Sigmoid colon (tissue), 7 donors: ENCODE data around the gene HDX. TPM values are rescaled to one million over a fixed set of nuclear protein-coding genes. Genes with fewer than 3 reads are reported as not detected.

ENCODE experiments used
- DNase-seq: peaks from one replicate; pipeline ENCODE4 v3.0.0-alpha.2; 2019
- H3K27ac ChIP-seq, 4 donors: fragments of 200-600 bp; sonication (generic); one replicate each; pipeline ENCODE4 v1.5.1; 2016 to 2019; ENCODE audit warnings: mild to moderate bottlenecking in 1 of 4
- H3K27me3 ChIP-seq, 3 donors: fragments of 200-600 bp; sonication (generic); one replicate each; pipeline ENCODE4 v1.5.1; 2019; ENCODE audit warnings: mild to moderate bottlenecking in 1 of 3
- H3K36me3 ChIP-seq, 4 donors: fragments of 200-600 bp; sonication (generic); one replicate each; pipeline ENCODE4 v1.5.1; 2016 to 2019
- H3K4me1 ChIP-seq, 4 donors: fragments of 200-600 bp; sonication (generic); one replicate each; pipeline ENCODE4 v1.5.1; 2017 to 2019
- H3K4me3 ChIP-seq, 4 donors: fragments of 200-600 bp; sonication (generic); one replicate each; pipeline ENCODE4 v1.5.1; 2017 to 2019; ENCODE audit warnings: mild to moderate bottlenecking in 2 of 4, moderate library complexity in 1 of 4
- H3K9me3 ChIP-seq, 4 donors: fragments of 200-600 bp in 3 of 4; sonication (generic) in 3 of 4; one replicate each; pipeline versions ENCODE4 v1.5.1 to v1.6.1; 2013 to 2019
- CTCF ChIP-seq, 4 experiments: fragments of 450-650 bp in 3 of 4; fragments of 200-600 bp in 1 of 4; IDR thresholded peaks; one replicate each; pipeline ENCODE4 v1.5.1; 2016 to 2019; ENCODE audit warnings: antibody characterized with exemption in 4 of 4, mild to moderate bottlenecking in 3 of 4, moderate library complexity in 2 of 4
- EP300 ChIP-seq, 4 donors: sonication (generic); formaldehyde crosslinking; IDR thresholded peaks; one replicate each; pipeline ENCODE4 v1.6.1; 2017; ENCODE audit warnings: antibody characterized with exemption in 4 of 4
- POLR2A ChIP-seq, 2 donors: fragments of 450-650 bp; IDR thresholded peaks; one replicate each; pipeline ENCODE4 v1.6.1; 2016; ENCODE audit warnings: antibody characterized with exemption in 2 of 2, mild to moderate bottlenecking in 2 of 2, moderate library complexity in 2 of 2
- POLR2AphosphoS5 ChIP-seq, 4 donors: sonication (generic); formaldehyde crosslinking; IDR thresholded peaks; one replicate each; pipeline ENCODE4 v1.6.1; 2017; ENCODE audit warnings: antibody characterized with exemption in 4 of 4
- WGBS, 2 donors: extraction: QIAGEN DNeasy Blood & Tissue Kit; methylation state at CpG; one replicate each; pipeline ENCODE4 v1.1.7; 2013; 5-methylcytosine and 5-hydroxymethylcytosine counted together
- intact Hi-C: fragments of 100-400 bp; cut with DNase I; formaldehyde crosslinking; loops from one replicate; pipeline ENCODE4 v1.15.1; 2023
- polyA plus RNA-seq, 3 donors: library from polyadenylated mRNA; stranded (reverse); fragments of 200-250 nt; gene quantifications; one replicate each; pipeline ENCODE4 v1.2.3, GENCODE V29; 2013
- total RNA-seq, 4 donors: library from RNA; depleted of rRNA; stranded (reverse); fragments of >200 nt; gene quantifications; one replicate each; pipeline ENCODE4 v1.1.0, GENCODE V29; 2016
- donor health status: healthy with polysubstance abuse.
- donor health status: Bipolar disorder and iron deficiency.
- donor health status: healthy.

The HDX gene
- total and polyA plus RNA-seq, 7 donors: 0.23 to 9.1 (median 4.3) TPM

- no peak for DNase-seq
- TF ChIP-seq POLR2AphosphoS5 (IDR thresholded peaks at IDR 0.05): no peak
- TF ChIP-seq POLR2A (IDR thresholded peaks at IDR 0.05): no peak
- no peak for TF ChIP-seq EP300 (IDR thresholded peaks at IDR 0.05)
- no peak for TF ChIP-seq CTCF (IDR thresholded peaks at IDR 0.05)
- no peaks in the 10 kb centered on the region for H3K27me3 ChIP-seq
- 61 to 79% methylated on average over 1 of the region's 1 CpG for WGBS, 2 donors
- H3K9me3 ChIP-seq: no peaks in the 10 kb centered on the region
- H3K4me3 ChIP-seq: peak overlapping the region in 1 of 4 donors; percentile 10
- peak overlapping the region in 2 of 4 donors; percentile 6 to 44 for H3K27ac ChIP-seq
- H3K4me1 ChIP-seq: no peaks in the 10 kb centered on the region
- no peaks in the 10 kb centered on the region for H3K36me3 ChIP-seq
- intact Hi-C loops: no loop called here
Observed at GRCh38 chrX:84363663-84364062, 138.6 kb downstream of the HDX start.

- no peak for DNase-seq
- H3K27me3 ChIP-seq: no peaks in the 10 kb centered on the region
- no peak overlapping the region for H3K4me3 ChIP-seq
- intact Hi-C loops: no loop called here
- 79 to 81% methylated on average over 3 of the region's 3 CpGs for WGBS, 2 donors
- no peaks in the 10 kb centered on the region for H3K4me1 ChIP-seq
- TF ChIP-seq EP300 (IDR thresholded peaks at IDR 0.05) (no peak), POLR2AphosphoS5 (IDR thresholded peaks at IDR 0.05) (no peak), CTCF (IDR thresholded peaks at IDR 0.05) (no peak), POLR2A (IDR thresholded peaks at IDR 0.05) (no peak)
- peak overlapping the region in 1 of 4 donors; percentile 6 for H3K27ac ChIP-seq
- H3K9me3 ChIP-seq: no peaks in the 10 kb centered on the region
- no peaks in the 10 kb centered on the region for H3K36me3 ChIP-seq
Observed at GRCh38 chrX:84363051-84363450, 139.2 kb downstream of the HDX start.

- H3K9me3 ChIP-seq: no peaks in the 10 kb centered on the region
- DNase-seq: no peak
- H3K4me3 ChIP-seq: no peak overlapping the region
- no peak for TF ChIP-seq EP300 (IDR thresholded peaks at IDR 0.05)
- no peak for TF ChIP-seq POLR2AphosphoS5 (IDR thresholded peaks at IDR 0.05)
- no peak for TF ChIP-seq POLR2A (IDR thresholded peaks at IDR 0.05)
- TF ChIP-seq CTCF (IDR thresholded peaks at IDR 0.05): no peak
- H3K4me1 ChIP-seq: no peaks in the 10 kb centered on the region
- H3K36me3 ChIP-seq: no peaks in the 10 kb centered on the region
- 80 to 88% methylated on average over 3 of the region's 3 CpGs for WGBS, 2 donors
- H3K27ac ChIP-seq: no peak overlapping the region
- intact Hi-C loops: no loop called here
- H3K27me3 ChIP-seq: no peaks in the 10 kb centered on the region
Observed at GRCh38 chrX:84362184-84362838, 139.9 kb downstream of the HDX start.

- no peak for DNase-seq
- H3K36me3 ChIP-seq: no peaks in the 10 kb centered on the region
- no peaks in the 10 kb centered on the region for H3K4me1 ChIP-seq
- 90 to 91% methylated on average over 1 of the region's 1 CpG for WGBS, 2 donors
- H3K9me3 ChIP-seq: no peaks in the 10 kb centered on the region
- H3K4me3 ChIP-seq: no peak overlapping the region
- TF ChIP-seq CTCF (IDR thresholded peaks at IDR 0.05) (no peak), POLR2AphosphoS5 (IDR thresholded peaks at IDR 0.05) (no peak), EP300 (IDR thresholded peaks at IDR 0.05) (no peak), POLR2A (IDR thresholded peaks at IDR 0.05) (no peak)
- no peaks in the 10 kb centered on the region for H3K27me3 ChIP-seq
- intact Hi-C loops: no loop called here
- no peak overlapping the region for H3K27ac ChIP-seq
Observed at GRCh38 chrX:84358271-84358670, 144.0 kb downstream of the HDX start.

- no peaks in the 10 kb centered on the region for H3K36me3 ChIP-seq
- no peak overlapping the region for H3K27ac ChIP-seq
- intact Hi-C loops: no loop called here
- H3K27me3 ChIP-seq: no peaks in the 10 kb centered on the region
- H3K9me3 ChIP-seq: no peaks in the 10 kb centered on the region
- no peak overlapping the region for H3K4me3 ChIP-seq
- DNase-seq: no peak
- TF ChIP-seq EP300 (IDR thresholded peaks at IDR 0.05) (no peak), POLR2A (IDR thresholded peaks at IDR 0.05) (no peak), POLR2AphosphoS5 (IDR thresholded peaks at IDR 0.05) (no peak), CTCF (IDR thresholded peaks at IDR 0.05) (no peak)
- no peaks in the 10 kb centered on the region for H3K4me1 ChIP-seq
Observed at GRCh38 chrX:84357296-84357695, 145.0 kb downstream of the HDX start.
